ENCODE data around the gene TMEM35B.
"Not testable (repeated sequence)": the region's sequence is repeated elsewhere in the genome, so short reads cannot be mapped to it uniquely, and the experiment has no call there.

GRCh38 chr1:34941798-34942197 is 43.3 kb downstream of the TMEM35B start:
- TF ChIP-seq CTCF, POLR2A (IDR thresholded peaks at IDR 0.05): not testable (repeated sequence)

All from heart left ventricle (tissue), 13 donors.